Measurements from ENCODE around the gene ACTN1.

Gene ACTN1

DNA sequence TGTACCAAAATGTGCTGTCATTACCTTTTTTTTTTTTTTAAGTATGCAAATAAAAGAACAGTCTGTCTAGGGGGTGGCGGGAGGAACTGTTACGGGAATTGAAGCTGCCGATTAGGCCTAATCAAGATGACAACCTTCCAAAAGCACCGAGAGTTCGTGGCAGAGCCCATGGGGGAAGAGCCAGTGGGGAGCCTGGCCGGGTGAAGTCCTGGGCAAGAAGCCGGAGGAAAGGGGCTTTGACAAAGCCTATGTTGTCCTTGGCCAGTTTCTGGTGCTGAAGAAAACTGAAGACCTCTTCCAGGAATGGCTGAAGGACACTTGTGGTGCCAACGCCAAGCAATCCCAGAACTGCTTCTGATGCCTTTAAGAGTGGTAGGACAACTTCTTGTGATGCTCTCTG, 42.6 kb downstream of the ACTN1 start:
- no peak for DNase-seq
- ATAC-seq, result no peak

DNA sequence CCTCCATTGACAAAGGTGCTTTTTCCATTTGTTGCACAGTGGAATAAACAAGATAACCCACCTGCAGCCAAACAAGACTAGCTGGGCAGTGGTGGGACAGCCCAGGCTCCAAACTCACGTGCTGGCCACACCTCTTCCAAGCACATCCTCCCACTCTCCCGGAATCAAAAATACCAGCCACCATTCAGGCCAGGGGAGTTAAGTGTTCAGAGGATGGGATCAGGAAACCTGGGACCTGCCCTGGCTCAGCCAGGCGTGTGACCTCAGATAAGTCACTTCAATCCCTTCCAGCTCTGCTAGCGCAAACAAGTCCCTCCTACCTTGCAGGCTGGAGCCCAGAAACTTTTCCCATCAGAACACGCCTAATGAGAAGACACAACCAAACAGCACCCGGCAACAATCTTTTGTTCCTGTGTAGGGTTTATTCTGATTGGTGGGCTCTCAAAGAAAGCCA, 43.3 kb downstream of the ACTN1 start:
- DNase-seq, result no peak
- no peak for ATAC-seq

DNA sequence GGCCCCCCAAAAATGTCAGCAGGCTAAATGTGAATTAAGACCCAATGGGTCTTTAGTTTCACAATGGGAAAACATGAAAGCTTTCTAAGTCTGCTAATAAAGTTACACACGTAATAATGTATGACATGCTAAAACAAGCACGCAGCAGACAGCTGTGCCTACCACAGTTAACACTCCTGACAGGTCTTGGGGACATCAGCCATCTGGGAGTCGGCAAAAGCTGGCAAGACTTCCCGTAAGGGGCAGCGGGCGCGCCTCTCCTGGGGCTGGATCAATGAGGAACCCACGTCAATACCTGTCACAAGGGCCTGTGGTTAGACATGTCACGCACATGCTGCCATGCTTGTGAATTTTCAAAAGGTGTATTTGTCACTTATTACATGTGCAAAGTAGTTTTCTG, 45.0 kb downstream of the ACTN1 start:
- no peak for ATAC-seq

GRCh38 chr14:68932686-68933085, 46.4 kb downstream of the ACTN1 start:
- DNase-seq (no peak), ATAC-seq (no peak)

More for the DNA sequence above, 45.0 kb downstream of the ACTN1 start:
- DNase-seq, result no peak

GRCh38 chr14:68932231-68932630, 46.9 kb downstream of the ACTN1 start:
- DNase-seq, result no peak
- no peak for ATAC-seq

DNA sequence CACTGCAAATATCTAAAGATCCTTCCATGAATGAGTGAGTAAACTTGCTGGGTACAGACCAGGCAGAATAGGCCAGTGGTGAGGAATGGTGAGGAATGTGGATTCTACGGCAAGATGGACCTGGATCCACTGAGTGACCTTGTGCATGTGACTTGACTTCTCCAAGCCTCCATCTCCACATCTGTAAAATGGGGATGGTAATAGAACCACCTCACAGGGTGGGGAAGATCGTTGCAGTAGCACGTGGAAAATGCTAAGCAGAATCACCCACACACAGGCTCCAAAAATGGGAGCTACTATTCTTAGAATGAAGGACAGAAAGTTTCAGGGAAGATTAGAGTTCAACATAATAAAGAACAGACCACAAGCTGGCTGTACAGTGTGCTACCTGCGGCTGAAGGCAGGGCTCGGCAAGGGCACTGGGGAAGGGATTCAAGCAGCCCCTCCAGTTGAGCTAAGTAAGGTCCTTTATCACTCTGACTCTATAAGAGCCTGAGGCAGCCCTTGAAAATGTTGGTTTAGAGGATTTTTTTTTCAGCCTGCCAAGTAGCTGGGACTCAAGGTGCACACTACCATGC, 47.5 kb downstream of the ACTN1 start:
- no peak for DNase-seq
- ATAC-seq, result no peak

DNA sequence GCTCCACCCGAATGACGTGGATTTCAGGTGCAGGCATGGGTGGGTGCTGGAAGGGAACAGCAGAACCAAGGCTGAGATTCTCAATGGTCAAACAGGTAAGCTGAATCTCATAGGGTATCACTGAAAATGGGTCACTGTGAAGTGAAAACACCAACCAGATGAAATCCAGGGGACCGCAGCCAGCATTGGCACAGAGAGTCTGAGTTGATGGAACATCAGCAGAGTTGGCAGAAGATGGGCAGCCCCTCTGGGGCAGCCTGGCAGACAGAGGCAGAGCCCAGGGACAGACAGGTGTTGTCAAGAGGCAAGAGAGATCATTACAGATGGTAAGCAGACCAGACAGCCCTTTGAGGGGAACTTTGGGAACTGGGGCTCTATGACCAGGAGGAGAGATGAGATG, 48.0 kb downstream of the ACTN1 start:
- no peak for ATAC-seq

DNA sequence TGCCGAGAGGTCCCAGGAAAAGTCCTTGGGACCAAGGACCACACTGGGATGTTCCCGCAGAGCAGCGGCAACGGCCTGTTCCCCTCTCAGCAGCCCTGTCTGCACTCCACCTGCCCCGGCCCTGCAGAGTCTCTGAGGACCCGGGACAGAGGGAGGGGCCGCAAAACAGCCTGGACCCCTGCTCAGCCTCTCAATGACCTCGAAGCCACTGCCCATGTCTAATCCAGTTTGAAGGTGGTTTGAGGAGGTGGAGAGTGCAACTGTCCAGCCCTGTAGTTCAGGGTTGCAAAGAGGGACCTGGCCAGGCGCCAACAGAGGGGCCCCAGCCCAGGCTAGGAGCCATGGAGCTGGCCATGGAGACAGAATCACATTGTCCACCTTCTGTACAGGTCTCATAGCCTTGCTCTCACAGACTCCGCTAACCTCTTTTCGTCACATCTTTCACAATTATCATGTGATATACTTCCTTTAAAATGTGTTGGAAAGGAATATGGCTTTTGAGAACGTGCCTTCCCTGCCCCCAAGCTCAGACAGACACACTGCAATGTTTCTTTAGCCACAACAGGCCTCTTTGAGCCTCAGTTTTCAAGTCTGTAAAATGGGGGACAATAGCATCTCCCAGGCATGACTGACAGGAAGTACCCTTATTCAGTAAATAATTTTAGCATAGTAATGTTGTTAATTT, 49.3 kb downstream of the ACTN1 start:
- no peak for ATAC-seq
- DNase-seq, result no peak

More for the DNA sequence above, 48.0 kb downstream of the ACTN1 start:
- DNase-seq, result no peak

DNA sequence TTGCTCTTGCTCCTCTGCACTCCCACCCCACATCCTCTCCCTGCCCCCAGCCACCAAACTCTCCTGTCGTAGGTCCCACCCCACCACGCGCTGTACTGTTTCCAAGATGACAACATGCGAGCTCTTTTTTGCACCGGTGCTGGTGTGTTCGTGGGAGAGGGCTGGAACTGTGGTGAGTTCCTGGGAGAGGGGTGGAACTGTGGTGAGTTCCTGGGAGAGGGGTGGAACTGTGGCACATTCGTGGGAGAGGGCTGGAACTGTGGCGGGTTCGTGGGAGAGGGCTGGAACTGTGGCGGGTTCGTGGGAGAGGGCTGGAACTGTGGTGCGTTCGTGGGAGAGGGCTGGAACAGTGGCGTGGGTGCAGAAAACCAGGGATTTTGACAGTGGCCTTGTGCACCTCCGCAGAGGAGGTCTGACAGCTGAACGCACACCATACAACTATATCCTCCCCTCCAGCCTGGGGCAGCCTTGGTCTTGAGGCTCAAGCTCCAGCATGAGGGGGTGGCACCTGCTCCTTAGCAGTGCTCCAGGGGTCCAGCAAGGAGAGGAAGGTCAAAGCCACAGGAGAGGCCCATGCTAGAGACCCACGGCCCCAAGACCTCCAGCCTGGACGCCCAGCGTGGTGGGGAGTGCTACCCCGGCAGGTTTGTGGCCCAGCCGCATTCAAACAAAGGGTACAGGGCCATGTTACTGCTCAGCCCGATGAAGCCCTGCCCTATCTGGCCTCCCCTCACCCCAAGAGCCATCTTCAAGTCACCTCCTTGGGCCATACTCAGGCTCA, 50.1 kb downstream of the ACTN1 start:
- ATAC-seq, result no peak
- no peak for DNase-seq

GRCh38 chr14:68927956-68928675, 51.0 kb downstream of the ACTN1 start:
- no peak for DNase-seq
- ATAC-seq, result no peak

GRCh38 chr14:68927089-68927488, 52.0 kb downstream of the ACTN1 start:
- DNase-seq (no peak), ATAC-seq (no peak)

GRCh38 chr14:68926236-68926635, 52.9 kb downstream of the ACTN1 start:
- DNase-seq (no peak), ATAC-seq (no peak)

DNA sequence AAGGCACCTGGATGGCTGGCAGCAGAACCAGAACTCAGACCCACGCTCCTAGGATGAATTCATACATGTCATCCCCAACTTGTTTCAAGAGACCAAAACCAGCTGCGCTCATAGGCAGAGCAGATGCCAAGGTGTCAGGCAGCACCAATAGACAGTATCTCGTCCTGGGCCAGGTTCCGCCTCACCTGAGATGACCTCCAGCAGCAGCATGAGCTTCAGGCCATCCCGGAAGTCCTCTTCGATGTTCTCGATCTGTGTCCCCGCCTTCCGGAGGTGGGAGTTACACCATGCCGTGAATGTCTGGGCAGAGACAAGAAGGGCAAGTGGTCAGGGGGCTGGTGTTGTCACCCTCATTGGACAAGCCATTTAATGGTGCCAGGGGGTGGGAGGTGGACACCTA, 53.7 kb downstream of the ACTN1 start:
- no peak for ATAC-seq

GRCh38 chr14:68924186-68925158, 54.6 kb downstream of the ACTN1 start:
- ATAC-seq (no peak), DNase-seq (no peak)

More for the DNA sequence above, 53.7 kb downstream of the ACTN1 start:
- no peak for DNase-seq

DNA sequence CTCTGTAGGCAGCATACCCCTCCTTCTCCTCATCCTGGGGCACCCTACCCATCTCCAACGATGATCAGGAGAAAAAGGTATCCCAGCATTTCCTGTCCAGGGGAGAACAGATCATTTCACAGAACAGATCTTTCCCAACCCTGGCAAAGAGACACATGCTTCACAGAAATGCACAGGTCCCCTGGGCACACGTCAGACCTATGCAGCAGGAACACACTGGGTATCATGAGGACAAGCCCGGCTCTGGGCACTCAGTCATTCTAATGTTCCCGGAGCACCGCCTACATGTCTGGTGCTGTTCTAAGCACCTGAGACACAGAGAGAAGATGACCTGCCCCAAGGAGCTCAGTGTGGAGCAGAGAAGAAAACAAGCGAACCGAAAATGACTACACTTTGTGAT, 56.2 kb downstream of the ACTN1 start:
- no peak for DNase-seq

DNA sequence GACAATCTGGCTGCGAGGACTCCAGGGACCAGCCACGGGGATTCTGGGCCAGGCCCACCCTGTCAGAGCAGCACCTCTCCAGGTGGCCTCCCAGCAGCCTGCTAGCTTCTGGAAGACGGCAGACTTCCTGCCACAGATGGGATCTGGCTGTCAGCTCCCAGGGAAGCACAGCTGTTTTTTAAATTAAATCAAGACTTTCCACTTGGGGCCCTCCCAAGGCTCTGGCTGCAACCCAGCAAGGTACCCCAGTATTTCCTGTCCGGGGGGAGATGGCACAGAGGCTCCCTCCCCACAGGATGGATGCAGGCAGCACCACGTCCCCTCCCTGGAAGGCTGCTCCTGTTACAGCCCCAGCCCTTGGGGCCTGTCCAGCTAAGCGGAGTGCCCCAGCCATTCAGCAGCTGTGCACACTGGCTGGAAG, 56.9 kb downstream of the ACTN1 start:
- DNase-seq (no peak), ATAC-seq (no peak)

More for the DNA sequence above, 56.2 kb downstream of the ACTN1 start:
- no peak for ATAC-seq

DNA sequence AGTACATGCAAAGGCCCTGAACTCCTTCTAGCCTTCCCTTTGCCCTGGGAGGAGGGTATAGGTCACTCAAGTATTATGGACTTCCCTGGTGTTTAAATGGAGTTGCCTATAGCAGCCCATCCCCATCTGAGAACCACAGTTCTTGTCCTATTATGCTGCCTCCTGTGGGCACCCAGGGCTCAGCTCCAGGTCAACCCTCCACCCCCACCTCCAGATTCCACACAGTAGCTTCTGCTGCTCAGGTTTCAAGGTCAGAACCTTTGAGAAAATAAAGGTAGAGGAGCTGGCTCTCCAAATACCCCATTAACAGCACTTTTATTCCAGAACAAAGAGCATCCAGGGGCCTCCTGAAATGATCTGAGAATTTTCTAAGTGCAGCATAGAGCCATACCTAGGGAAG, 57.4 kb downstream of the ACTN1 start:
- DNase-seq (no peak), ATAC-seq (no peak)

- DNase-seq (no peak), ATAC-seq (no peak)
These were observed 58.1 kb downstream of the ACTN1 start for GRCh38 chr14:68921049-68921448.

DNA sequence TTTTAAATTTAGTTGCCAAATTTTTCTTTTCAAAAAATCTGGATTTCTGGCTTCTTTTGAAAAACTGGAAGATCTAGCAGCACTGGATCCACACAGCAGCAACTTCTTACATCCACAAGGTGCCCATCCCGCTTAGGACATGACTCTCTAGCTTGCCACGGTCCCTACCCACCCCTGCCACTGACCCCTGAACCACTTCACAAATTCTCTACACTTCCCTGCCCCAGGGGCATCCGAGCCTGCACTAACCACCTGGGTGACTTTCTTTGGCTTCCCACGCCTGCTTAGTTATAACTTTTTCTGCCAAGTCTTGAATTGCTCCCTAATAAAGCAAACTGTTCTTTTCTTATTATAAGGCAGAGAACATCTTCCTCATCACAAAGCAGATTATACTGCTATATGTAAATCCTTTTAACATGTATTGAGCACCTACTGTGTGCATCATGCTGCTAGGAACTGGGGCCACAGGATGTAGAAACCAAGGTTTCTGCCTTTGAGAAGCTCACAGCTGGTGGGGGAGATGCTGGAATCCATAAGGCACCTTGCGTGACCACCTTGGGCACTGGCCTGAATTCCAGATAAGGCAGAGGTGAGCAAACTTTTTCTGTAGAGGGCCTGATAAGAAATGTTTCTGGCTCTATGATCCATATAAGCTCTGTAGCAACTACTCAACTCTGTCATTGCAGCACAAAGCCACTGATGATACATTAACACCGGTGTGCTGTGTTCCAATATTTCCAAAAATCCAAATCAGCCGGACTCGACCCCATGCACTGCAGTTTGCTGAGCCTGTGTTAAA, 59.8 kb downstream of the ACTN1 start:
- DNase-seq (no peak), ATAC-seq (no peak)

- no peak for DNase-seq
- no peak for ATAC-seq
These were observed 60.5 kb downstream of the ACTN1 start for GRCh38 chr14:68918612-68919011.

All from stimulated activated naive CD8-positive, alpha-beta T cell treated with anti-CD3 and anti-CD28 coated beads, Interleukin-15, Interleukin-2, amounts not matched to agents 100 U/mL and 50 U/mL, for 24 hours (primary cell).